Measurements from ENCODE around the gene TTLL3. TPM values are rescaled to one million over a fixed set of nuclear protein-coding genes. Genes with fewer than 3 reads are reported as not detected.
"Not testable (repeated sequence)": the region's sequence is repeated elsewhere in the genome, so short reads cannot be mapped to it uniquely, and the experiment has no call there.

TTLL3 gene
- total RNA-seq, 1 experiment from 2014 or later: 10.3 TPM

GRCh38 chr3:9862391-9863057 lies 52.5 kb downstream of the TTLL3 start:
- Mint-ChIP-seq H3K27me3 (ENCODE audit: insufficient read depth, unreplicated experiment) (no peaks in the 10 kb centered on the region), H3K4me1 (ENCODE audit: low read depth, unreplicated experiment) (no peaks in the 10 kb centered on the region), H3K27ac (ENCODE audit: unreplicated experiment) (no peak overlapping the region), H3K9me3 (ENCODE audit: unreplicated experiment) (no peaks in the 10 kb centered on the region), H3K4me3 (ENCODE audit: unreplicated experiment) (no peak overlapping the region), H3K36me3 (ENCODE audit: insufficient read depth, unreplicated experiment) (no peaks in the 10 kb centered on the region)
- H3K4me1 ChIP-seq: no peaks in the 10 kb centered on the region; the same call in 1 of the 2 replicates
- POLR2A ChIA-PET: no interaction called here
- H3K9me3 ChIP-seq: no peaks in the 10 kb centered on the region
- no peaks in the 10 kb centered on the region for H3K36me3 ChIP-seq (ENCODE audit: control insufficient read depth, insufficient read depth, low read length)
- no peak overlapping the region for H3K4me3 ChIP-seq (ENCODE audit: low read depth, low read length)
- peak in 1 of 2 experiments; percentile 41 for DNase-seq
- no peaks in the 10 kb centered on the region for H3K27me3 ChIP-seq (replicated peaks; ENCODE audit: control insufficient read depth, insufficient read depth, low read length)
- no TSS peak for BruUV-seq (replicated peaks)
- TF ChIP-seq CTCF (IDR thresholded peaks at IDR 0.05; ENCODE audit: insufficient read depth in 1 of 2, low read depth in 1 of 2, low read length in 1 of 2, severe bottlenecking in 1 of 2, unreplicated experiment in 1 of 2): peak in 1 of 2 experiments; percentile 38
- intact Hi-C loops (cut with micrococcal nuclease; ENCODE audit: unreplicated experiment): no loop called here
- CTCF ChIA-PET: interaction anchor here (1.0 kb wide), 1 partner anchor 13 kb away, joined by 3 read pairs; no protein-coding TSS in a partner anchor

- no peak overlapping the region for H3K4me3 Mint-ChIP-seq (ENCODE audit: unreplicated experiment)
- no peak for DNase-seq
- TF ChIP-seq CTCF (IDR thresholded peaks at IDR 0.05; ENCODE audit: insufficient read depth in 1 of 2, low read depth in 1 of 2, low read length in 1 of 2, severe bottlenecking in 1 of 2, unreplicated experiment in 1 of 2): no peak
- intact Hi-C loops (cut with micrococcal nuclease; ENCODE audit: unreplicated experiment): no loop called here
- H3K36me3 ChIP-seq (ENCODE audit: control insufficient read depth, insufficient read depth, low read length): no peaks in the 10 kb centered on the region
- CTCF ChIA-PET: interaction anchor here (1.0 kb wide), 1 partner anchor 14 kb away, joined by 3 read pairs; no protein-coding TSS in a partner anchor
- POLR2A ChIA-PET: no interaction called here
- H3K4me3 ChIP-seq (ENCODE audit: low read depth, low read length): no peak overlapping the region
- H3K36me3 Mint-ChIP-seq (ENCODE audit: insufficient read depth, unreplicated experiment): no peaks in the 10 kb centered on the region
- no TSS peak for BruUV-seq (replicated peaks)
- no peaks in the 10 kb centered on the region for H3K27me3 ChIP-seq (replicated peaks; ENCODE audit: control insufficient read depth, insufficient read depth, low read length)
- no peaks in the 10 kb centered on the region for H3K27me3 Mint-ChIP-seq (ENCODE audit: insufficient read depth, unreplicated experiment)
- no peaks in the 10 kb centered on the region for H3K9me3 Mint-ChIP-seq (ENCODE audit: unreplicated experiment)
- no peak overlapping the region for H3K27ac Mint-ChIP-seq (ENCODE audit: unreplicated experiment)
- no peaks in the 10 kb centered on the region for H3K4me1 Mint-ChIP-seq (ENCODE audit: low read depth, unreplicated experiment)
- no peaks in the 10 kb centered on the region; the same call in 1 of the 2 replicates for H3K4me1 ChIP-seq
- no peaks in the 10 kb centered on the region for H3K9me3 ChIP-seq
Observed at GRCh38 chr3:9863058-9863772, 53.2 kb downstream of the TTLL3 start.

DNA sequence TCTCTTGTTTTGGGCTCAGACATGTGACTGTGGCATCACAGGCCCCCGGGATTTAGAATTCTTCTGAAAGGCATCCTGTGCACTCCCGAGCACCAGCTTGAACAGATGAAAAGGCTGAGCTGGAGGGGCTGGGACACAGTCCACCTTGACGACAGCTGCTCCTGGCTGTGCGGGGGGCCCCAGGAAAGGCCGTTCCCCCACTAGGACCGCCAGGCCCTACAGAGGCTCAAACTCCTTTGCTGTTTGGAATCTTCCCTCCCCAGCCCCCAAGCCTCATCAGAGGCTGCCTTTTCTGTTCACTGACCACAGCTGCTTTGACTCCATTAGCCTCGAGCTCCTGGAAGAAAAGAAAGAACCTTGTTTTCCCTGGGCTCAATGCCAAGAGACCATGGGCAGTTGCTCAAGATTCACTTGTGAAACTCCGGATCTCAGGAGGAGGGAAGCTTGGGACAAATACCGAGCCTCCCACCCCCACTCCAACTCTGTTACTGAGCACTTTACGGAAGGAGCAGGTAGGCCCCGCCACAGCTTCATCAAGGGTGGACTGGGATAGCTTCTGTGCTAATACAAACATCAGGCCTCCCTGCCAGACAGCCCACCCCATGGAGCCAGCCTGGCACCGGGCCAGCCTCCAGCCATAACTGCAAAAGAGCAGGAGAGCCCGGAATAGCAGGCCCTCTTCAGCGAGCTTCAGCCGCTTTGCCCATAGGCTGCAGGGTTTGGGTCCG lies 54.3 kb downstream of the TTLL3 start:
- H3K4me3 ChIP-seq (ENCODE audit: low read depth, low read length): no peak overlapping the region
- DNase-seq: no peak
- no peaks in the 10 kb centered on the region for H3K4me1 Mint-ChIP-seq (ENCODE audit: low read depth, unreplicated experiment)
- no TSS peak for BruUV-seq (replicated peaks)
- no peak overlapping the region for H3K4me3 Mint-ChIP-seq (ENCODE audit: unreplicated experiment)
- no peak overlapping the region for H3K27ac Mint-ChIP-seq (ENCODE audit: unreplicated experiment)
- ChIA-PET POLR2A (no interaction called here), CTCF (no interaction called here)
- no peaks in the 10 kb centered on the region for H3K36me3 ChIP-seq (ENCODE audit: control insufficient read depth, insufficient read depth, low read length)
- H3K9me3 ChIP-seq: no peaks in the 10 kb centered on the region
- H3K27me3 ChIP-seq (replicated peaks; ENCODE audit: control insufficient read depth, insufficient read depth, low read length): no peaks in the 10 kb centered on the region
- no peaks in the 10 kb centered on the region for H3K36me3 Mint-ChIP-seq (ENCODE audit: insufficient read depth, unreplicated experiment)
- intact Hi-C loops (cut with micrococcal nuclease; ENCODE audit: unreplicated experiment): no loop called here
- H3K27me3 Mint-ChIP-seq (ENCODE audit: insufficient read depth, unreplicated experiment): no peaks in the 10 kb centered on the region
- TF ChIP-seq CTCF (IDR thresholded peaks at IDR 0.05; ENCODE audit: insufficient read depth in 1 of 2, low read depth in 1 of 2, low read length in 1 of 2, severe bottlenecking in 1 of 2, unreplicated experiment in 1 of 2): no peak
- no peaks in the 10 kb centered on the region; the same call in 1 of the 2 replicates for H3K4me1 ChIP-seq
- no peaks in the 10 kb centered on the region for H3K9me3 Mint-ChIP-seq (ENCODE audit: unreplicated experiment)

GRCh38 chr3:9865125-9865637 lies 55.1 kb downstream of the TTLL3 start:
- H3K27me3 Mint-ChIP-seq (ENCODE audit: insufficient read depth, unreplicated experiment); intact Hi-C loops (cut with micrococcal nuclease; ENCODE audit: unreplicated experiment); CTCF ChIA-PET: not testable (repeated sequence)

More at GRCh38 chr3:9865125-9865637, 55.1 kb downstream of the TTLL3 start:
- BruUV-seq (replicated peaks); H3K4me3 Mint-ChIP-seq (ENCODE audit: unreplicated experiment); DNase-seq; H3K36me3 ChIP-seq (ENCODE audit: control insufficient read depth, insufficient read depth, low read length); H3K27ac Mint-ChIP-seq (ENCODE audit: unreplicated experiment); H3K4me1 ChIP-seq; H3K4me3 ChIP-seq (ENCODE audit: low read depth, low read length); H3K9me3 Mint-ChIP-seq (ENCODE audit: unreplicated experiment); H3K4me1 Mint-ChIP-seq (ENCODE audit: low read depth, unreplicated experiment); H3K36me3 Mint-ChIP-seq (ENCODE audit: insufficient read depth, unreplicated experiment); H3K27me3 ChIP-seq (replicated peaks; ENCODE audit: control insufficient read depth, insufficient read depth, low read length); H3K9me3 ChIP-seq; POLR2A ChIA-PET: not testable (repeated sequence)

All from Caco-2 (cell line).